SK-N-SH (cell line): ENCODE data around the gene ARV1. TPM values are rescaled to one million over a fixed set of nuclear protein-coding genes. Genes with fewer than 3 reads are reported as not detected.

Source experiments
- CTCF ChIA-PET: fragments of 300-600, 350-600 bp; formaldehyde crosslinking; extraction: SDS; loops from one replicate; lab custom pipeline; 2021; lab: Yijun Ruan, JAX
- POLR2A ChIA-PET: fragments of 350-600 bp; sonication (Branson Sonifier 250); formaldehyde crosslinking; extraction: SDS; loops from one replicate; lab custom pipeline; 2020; ENCODE audit warnings: antibody characterized with exemption, inconsistent platforms; lab: Yijun Ruan, JAX
- DNase-seq: peaks from one replicate; pipeline ENCODE4 v3.0.0; 2012
- H2AFZ ChIP-seq: fragments of 200-600 bp; sonication (generic); 2 replicates; pipeline ENCODE4 v1.8.1; 2016; ENCODE audit warnings: antibody characterized with exemption, mild to moderate bottlenecking, low read depth
- H3F3A ChIP-seq: fragments of 200-600 bp; sonication (generic); replicated peaks from 2 replicates; pipeline ENCODE3; 2016; ENCODE audit warnings: antibody characterized with exemption, mild to moderate bottlenecking; ENCODE audit not compliant: insufficient read depth
- H3K27ac ChIP-seq, 2 experiments: fragments of 200-500 bp in 1 of 2; fragments of 200-600 bp in 1 of 2; sonication (Bioruptor generic) in 1 of 2; sonication (generic), shearing (Covaris generic) in 1 of 2; 2 replicates each; pipeline versions ENCODE4 v1.5.1 to v1.6.1; 2014 to 2016; ENCODE audit warnings: low read depth in 2 of 2, inconsistent platforms in 1 of 2, low read length in 1 of 2, mild to moderate bottlenecking in 1 of 2, mixed read lengths in 1 of 2
- H3K27me3 ChIP-seq: fragments of 200-600 bp; sonication (generic), shearing (Covaris generic); 2 replicates; pipeline ENCODE4 v1.6.1; 2016; ENCODE audit warnings: mixed run types; ENCODE audit not compliant: insufficient read depth
- H3K36me3 ChIP-seq, 2 experiments: fragments of 200-500 bp in 1 of 2; fragments of 200-600 bp in 1 of 2; sonication (Bioruptor generic) in 1 of 2; sonication (generic) in 1 of 2; replicated peaks in 1 of 2; 2 replicates each; pipeline versions ENCODE3 to v1.5.1; 2014 to 2016; ENCODE audit warnings: low read length in 1 of 2, mild to moderate bottlenecking in 1 of 2; ENCODE audit not compliant: insufficient read depth in 2 of 2, control insufficient read depth in 1 of 2
- H3K4me1 ChIP-seq, 2 experiments: fragments of 200-500 bp in 1 of 2; fragments of 200-600 bp in 1 of 2; sonication (Bioruptor generic) in 1 of 2; sonication (generic), shearing (Covaris generic) in 1 of 2; 2 replicates each; pipeline versions ENCODE4 v1.5.1 to v1.6.1; 2014 to 2016; ENCODE audit warnings: low read depth in 1 of 2, low read length in 1 of 2, mixed run types in 1 of 2; ENCODE audit not compliant: insufficient read depth in 2 of 2, control insufficient read depth in 1 of 2
- H3K4me2 ChIP-seq: fragments of 200-600 bp; sonication (generic), shearing (Covaris generic); 2 replicates; pipeline ENCODE4 v1.6.1; 2017; ENCODE audit warnings: mixed run types
- H3K4me3 ChIP-seq, 2 experiments: fragments of 200-500 bp in 1 of 2; fragments of 200-600 bp in 1 of 2; sonication (Bioruptor generic) in 1 of 2; sonication (generic), shearing (Covaris generic) in 1 of 2; 2 replicates each; pipeline versions ENCODE4 v1.5.1 to v1.8.1; 2014 to 2016; ENCODE audit warnings: low read depth in 2 of 2, inconsistent platforms in 1 of 2, low read length in 1 of 2, mild to moderate bottlenecking in 1 of 2, mixed read lengths in 1 of 2, moderate library complexity in 1 of 2
- H3K79me2 ChIP-seq: fragments of 200-600 bp; sonication (generic); 2 replicates; pipeline ENCODE4 v1.8.1; 2017; ENCODE audit warnings: mild to moderate bottlenecking; ENCODE audit not compliant: insufficient read depth
- H3K9ac ChIP-seq: fragments of 200-600 bp; sonication (generic); 2 replicates; pipeline ENCODE4 v1.6.1; 2017; ENCODE audit warnings: mixed run types
- H3K9me2 ChIP-seq: fragments of 200-600 bp; sonication (generic); 2 replicates; pipeline ENCODE4 v1.6.1; 2017; ENCODE audit warnings: mixed run types
- H3K9me3 ChIP-seq: fragments of 200-600 bp; sonication (generic); 2 replicates; pipeline ENCODE4 v1.6.1; 2017; ENCODE audit warnings: mixed run types, mild to moderate bottlenecking, moderate library complexity
- H4K20me1 ChIP-seq: fragments of 200-600 bp; sonication (generic); 2 replicates; pipeline ENCODE4 v1.6.1; 2017; ENCODE audit warnings: mild to moderate bottlenecking, mixed run types; ENCODE audit not compliant: insufficient read depth
- CHD2 ChIP-seq: fragments of 150-350 bp; IDR thresholded peaks from 2 replicates; pipeline ENCODE4 v1.6.1; 2018; ENCODE audit warnings: low read length; ENCODE audit not compliant: partially characterized antibody
- FOSL2 ChIP-seq: IDR thresholded peaks from 2 replicates; pipeline ENCODE4 v1.4.0; 2012; ENCODE audit warnings: low read depth, mild to moderate bottlenecking, moderate library complexity, borderline replicate concordance
- FOXJ3 ChIP-seq: sonication (generic); formaldehyde crosslinking; IDR thresholded peaks from 2 replicates; pipeline ENCODE4 v1.5.1; 2020; ENCODE audit warnings: mild to moderate bottlenecking, missing genetic modification reagents
- FOXM1 ChIP-seq: IDR thresholded peaks from 2 replicates; pipeline ENCODE4 v1.4.0; 2012; ENCODE audit warnings: low read depth, mild to moderate bottlenecking
- GABPA ChIP-seq: IDR thresholded peaks from 2 replicates; pipeline ENCODE4 v1.4.0; 2012; ENCODE audit warnings: low read depth, mild to moderate bottlenecking
- JUND ChIP-seq: IDR thresholded peaks from 2 replicates; pipeline ENCODE4 v1.4.0; 2012
- MEF2A ChIP-seq: IDR thresholded peaks from 2 replicates; pipeline ENCODE4 v1.4.0; 2012; ENCODE audit warnings: low read depth, borderline replicate concordance
- MXI1 ChIP-seq: IDR thresholded peaks from 2 replicates; pipeline ENCODE4 v1.6.1; 2012; ENCODE audit warnings: mild to moderate bottlenecking, low read depth, low read length, improper control_type of control experiment
- POLR2AphosphoS5 ChIP-seq: IDR thresholded peaks from 2 replicates; pipeline ENCODE4 v1.6.1; 2012; ENCODE audit warnings: low read depth, low read length
- RCOR1 ChIP-seq: fragments of 150-350 bp; IDR thresholded peaks from 2 replicates; pipeline ENCODE4 v1.6.1; 2017; ENCODE audit warnings: antibody characterized with exemption, low read length
- RXRA ChIP-seq: IDR thresholded peaks from 2 replicates; pipeline ENCODE4 v1.4.0; 2012; ENCODE audit warnings: low read depth, mild to moderate bottlenecking, borderline replicate concordance
- SIN3A ChIP-seq: IDR thresholded peaks from 2 replicates; pipeline ENCODE4 v1.6.1; 2012; ENCODE audit warnings: low read depth, mild to moderate bottlenecking, low read length, moderate library complexity, borderline replicate concordance
- TAF1 ChIP-seq: IDR thresholded peaks from 2 replicates; pipeline ENCODE4 v1.6.1; 2012; ENCODE audit warnings: low read depth, mild to moderate bottlenecking, low read length, moderate library complexity, borderline replicate concordance
- TEAD4 ChIP-seq: IDR thresholded peaks from 2 replicates; pipeline ENCODE4 v1.4.0; 2012; ENCODE audit warnings: mild to moderate bottlenecking, borderline replicate concordance; ENCODE audit not compliant: insufficient read depth
- YY1 ChIP-seq: IDR thresholded peaks from 2 replicates; pipeline ENCODE4 v1.4.0; 2012; ENCODE audit warnings: low read depth, mild to moderate bottlenecking
- WGBS: methylation state at CpG from one replicate; pipeline ENCODE4 v1.1.6; 2017; ENCODE audit warnings: low lambda C conversion rate; 5-methylcytosine and 5-hydroxymethylcytosine counted together
- polyA plus RNA-seq, 3 experiments: library from polyadenylated mRNA; depleted of rRNA; stranded (reverse); fragments of >200 nt; gene quantifications; 2 replicates each; pipeline ENCODE4 v1.2.3, GENCODE V29; 2012
- TF ChIP-seq, protein P1 (sequence below): IDR thresholded peaks from 2 replicates; pipeline ENCODE4; 2012
- TF ChIP-seq, protein P2 (sequence below): fragments of 200-600 bp; sonication (generic); IDR thresholded peaks from 2 replicates; pipeline ENCODE4 v1.6.1; 2017; ENCODE audit warnings: antibody characterized with exemption, mild to moderate bottlenecking, moderate library complexity
- TF ChIP-seq, protein P3 (sequence below): fragments of 150-350 bp; IDR thresholded peaks from 2 replicates; pipeline ENCODE4 v1.6.1; 2017; ENCODE audit warnings: antibody characterized with exemption, low read length, low read depth, borderline replicate concordance
- TF ChIP-seq, protein P4 (sequence below): IDR thresholded peaks from 2 replicates; pipeline ENCODE4 v1.6.1; 2012; ENCODE audit warnings: mild to moderate bottlenecking, low read depth, low read length, moderate library complexity
- TF ChIP-seq, protein P5 (sequence below): IDR thresholded peaks from 2 replicates; pipeline ENCODE4 v1.4.0; 2012; ENCODE audit warnings: low read depth, borderline replicate concordance

Gene ARV1
- polyA plus RNA-seq, 1 of the 3 experiments (the other 2 are of a cell fraction) = 26.7 TPM

DNA sequence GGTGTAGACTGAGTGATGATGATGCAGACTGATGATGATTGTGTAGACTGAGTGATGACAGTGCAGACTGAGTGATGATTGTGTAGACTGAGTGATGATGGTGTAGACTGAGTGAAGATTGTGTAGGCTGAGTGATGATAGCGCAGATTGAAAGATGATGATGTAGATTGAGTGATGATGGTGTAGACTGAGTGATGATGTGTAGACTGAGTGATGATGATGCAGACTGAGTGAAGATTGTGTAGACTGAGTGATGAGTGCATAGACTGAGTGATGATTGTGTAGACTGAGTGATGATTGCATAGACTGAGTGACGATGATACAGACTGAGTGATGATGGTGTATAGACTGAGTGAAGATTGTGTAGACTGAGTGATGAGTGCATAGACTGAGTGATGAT, 32.5 kb downstream of the ARV1 start:
- no peak for TF ChIP-seq FOXJ3 (CRISPR knock-in tag)
- TF ChIP-seq, protein P1, sequence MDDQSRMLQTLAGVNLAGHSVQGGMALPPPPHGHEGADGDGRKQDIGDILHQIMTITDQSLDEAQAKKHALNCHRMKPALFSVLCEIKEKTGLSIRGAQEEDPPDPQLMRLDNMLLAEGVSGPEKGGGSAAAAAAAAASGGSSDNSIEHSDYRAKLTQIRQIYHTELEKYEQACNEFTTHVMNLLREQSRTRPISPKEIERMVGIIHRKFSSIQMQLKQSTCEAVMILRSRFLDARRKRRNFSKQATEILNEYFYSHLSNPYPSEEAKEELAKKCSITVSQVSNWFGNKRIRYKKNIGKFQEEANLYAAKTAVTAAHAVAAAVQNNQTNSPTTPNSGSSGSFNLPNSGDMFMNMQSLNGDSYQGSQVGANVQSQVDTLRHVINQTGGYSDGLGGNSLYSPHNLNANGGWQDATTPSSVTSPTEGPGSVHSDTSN = no peak
- no peak for TF ChIP-seq RXRA
- no peak for TF ChIP-seq TAF1
- TF ChIP-seq, protein P2, sequence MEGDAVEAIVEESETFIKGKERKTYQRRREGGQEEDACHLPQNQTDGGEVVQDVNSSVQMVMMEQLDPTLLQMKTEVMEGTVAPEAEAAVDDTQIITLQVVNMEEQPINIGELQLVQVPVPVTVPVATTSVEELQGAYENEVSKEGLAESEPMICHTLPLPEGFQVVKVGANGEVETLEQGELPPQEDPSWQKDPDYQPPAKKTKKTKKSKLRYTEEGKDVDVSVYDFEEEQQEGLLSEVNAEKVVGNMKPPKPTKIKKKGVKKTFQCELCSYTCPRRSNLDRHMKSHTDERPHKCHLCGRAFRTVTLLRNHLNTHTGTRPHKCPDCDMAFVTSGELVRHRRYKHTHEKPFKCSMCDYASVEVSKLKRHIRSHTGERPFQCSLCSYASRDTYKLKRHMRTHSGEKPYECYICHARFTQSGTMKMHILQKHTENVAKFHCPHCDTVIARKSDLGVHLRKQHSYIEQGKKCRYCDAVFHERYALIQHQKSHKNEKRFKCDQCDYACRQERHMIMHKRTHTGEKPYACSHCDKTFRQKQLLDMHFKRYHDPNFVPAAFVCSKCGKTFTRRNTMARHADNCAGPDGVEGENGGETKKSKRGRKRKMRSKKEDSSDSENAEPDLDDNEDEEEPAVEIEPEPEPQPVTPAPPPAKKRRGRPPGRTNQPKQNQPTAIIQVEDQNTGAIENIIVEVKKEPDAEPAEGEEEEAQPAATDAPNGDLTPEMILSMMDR = no peak
- TF ChIP-seq, protein P3, sequence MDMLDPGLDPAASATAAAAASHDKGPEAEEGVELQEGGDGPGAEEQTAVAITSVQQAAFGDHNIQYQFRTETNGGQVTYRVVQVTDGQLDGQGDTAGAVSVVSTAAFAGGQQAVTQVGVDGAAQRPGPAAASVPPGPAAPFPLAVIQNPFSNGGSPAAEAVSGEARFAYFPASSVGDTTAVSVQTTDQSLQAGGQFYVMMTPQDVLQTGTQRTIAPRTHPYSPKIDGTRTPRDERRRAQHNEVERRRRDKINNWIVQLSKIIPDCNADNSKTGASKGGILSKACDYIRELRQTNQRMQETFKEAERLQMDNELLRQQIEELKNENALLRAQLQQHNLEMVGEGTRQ = no peak
- no peak for TF ChIP-seq TEAD4
- TF ChIP-seq, protein P4, sequence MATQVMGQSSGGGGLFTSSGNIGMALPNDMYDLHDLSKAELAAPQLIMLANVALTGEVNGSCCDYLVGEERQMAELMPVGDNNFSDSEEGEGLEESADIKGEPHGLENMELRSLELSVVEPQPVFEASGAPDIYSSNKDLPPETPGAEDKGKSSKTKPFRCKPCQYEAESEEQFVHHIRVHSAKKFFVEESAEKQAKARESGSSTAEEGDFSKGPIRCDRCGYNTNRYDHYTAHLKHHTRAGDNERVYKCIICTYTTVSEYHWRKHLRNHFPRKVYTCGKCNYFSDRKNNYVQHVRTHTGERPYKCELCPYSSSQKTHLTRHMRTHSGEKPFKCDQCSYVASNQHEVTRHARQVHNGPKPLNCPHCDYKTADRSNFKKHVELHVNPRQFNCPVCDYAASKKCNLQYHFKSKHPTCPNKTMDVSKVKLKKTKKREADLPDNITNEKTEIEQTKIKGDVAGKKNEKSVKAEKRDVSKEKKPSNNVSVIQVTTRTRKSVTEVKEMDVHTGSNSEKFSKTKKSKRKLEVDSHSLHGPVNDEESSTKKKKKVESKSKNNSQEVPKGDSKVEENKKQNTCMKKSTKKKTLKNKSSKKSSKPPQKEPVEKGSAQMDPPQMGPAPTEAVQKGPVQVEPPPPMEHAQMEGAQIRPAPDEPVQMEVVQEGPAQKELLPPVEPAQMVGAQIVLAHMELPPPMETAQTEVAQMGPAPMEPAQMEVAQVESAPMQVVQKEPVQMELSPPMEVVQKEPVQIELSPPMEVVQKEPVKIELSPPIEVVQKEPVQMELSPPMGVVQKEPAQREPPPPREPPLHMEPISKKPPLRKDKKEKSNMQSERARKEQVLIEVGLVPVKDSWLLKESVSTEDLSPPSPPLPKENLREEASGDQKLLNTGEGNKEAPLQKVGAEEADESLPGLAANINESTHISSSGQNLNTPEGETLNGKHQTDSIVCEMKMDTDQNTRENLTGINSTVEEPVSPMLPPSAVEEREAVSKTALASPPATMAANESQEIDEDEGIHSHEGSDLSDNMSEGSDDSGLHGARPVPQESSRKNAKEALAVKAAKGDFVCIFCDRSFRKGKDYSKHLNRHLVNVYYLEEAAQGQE = no peak
- TF ChIP-seq CHD2 = no peak
- no peak for TF ChIP-seq POLR2AphosphoS5
- TF ChIP-seq MEF2A = no peak
- no peak for TF ChIP-seq RCOR1
- TF ChIP-seq FOSL2 = no peak
- TF ChIP-seq FOXM1 = no peak
- TF ChIP-seq, protein P5, sequence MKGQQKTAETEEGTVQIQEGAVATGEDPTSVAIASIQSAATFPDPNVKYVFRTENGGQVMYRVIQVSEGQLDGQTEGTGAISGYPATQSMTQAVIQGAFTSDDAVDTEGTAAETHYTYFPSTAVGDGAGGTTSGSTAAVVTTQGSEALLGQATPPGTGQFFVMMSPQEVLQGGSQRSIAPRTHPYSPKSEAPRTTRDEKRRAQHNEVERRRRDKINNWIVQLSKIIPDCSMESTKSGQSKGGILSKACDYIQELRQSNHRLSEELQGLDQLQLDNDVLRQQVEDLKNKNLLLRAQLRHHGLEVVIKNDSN = no peak
- TF ChIP-seq SIN3A = no peak
- no peak for TF ChIP-seq GABPA
- no peak for TF ChIP-seq JUND
- no peak for TF ChIP-seq YY1
- TF ChIP-seq MXI1 = no peak
- H3K9me3 ChIP-seq = peaks cover 10% of the 10 kb centered on the region; the same call in 1 of the 2 replicates
- no peaks in the 10 kb centered on the region for H3K9me2 ChIP-seq
- no peaks in the 10 kb centered on the region for H3K4me1 ChIP-seq
- H2AFZ ChIP-seq = no peak overlapping the region
- no peak overlapping the region for H3K27ac ChIP-seq
- 88% methylated on average over 2 of the region's 2 CpGs for whole genome bisulfite sequencing
- ChIA-PET POLR2A (no interaction called here), CTCF (no interaction called here)
- no peak for DNase-seq
- H3K4me3 ChIP-seq = no peak overlapping the region
- no peaks in the 10 kb centered on the region for H3F3A ChIP-seq
- no peaks in the 10 kb centered on the region for H4K20me1 ChIP-seq
- no peaks in the 10 kb centered on the region for H3K79me2 ChIP-seq
- H3K4me2 ChIP-seq = no peak overlapping the region
- no peaks in the 10 kb centered on the region for H3K36me3 ChIP-seq
- H3K9ac ChIP-seq = no peak overlapping the region
- H3K27me3 ChIP-seq = no peaks in the 10 kb centered on the region
